NB4 (cell line): ENCODE measurements around the gene TNNT3.

Experiments used
- CTCF ChIP-seq: IDR thresholded peaks from one replicate; pipeline ENCODE4 v1.5.1; 2012; ENCODE audit warnings: low read depth, low read length
- MAX ChIP-seq: IDR thresholded peaks from 2 replicates; pipeline ENCODE4 v1.6.1; 2011; ENCODE audit warnings: low read depth, low read length
- POLR2A ChIP-seq: IDR thresholded peaks from 2 replicates; pipeline ENCODE4 v1.6.1; 2011; ENCODE audit warnings: mild to moderate bottlenecking; ENCODE audit not compliant: insufficient read length; ENCODE audit errors: extremely low read depth

GRCh38 chr11:1880746-1881441 lies 38.6 kb upstream of the TNNT3 start:
- TF ChIP-seq POLR2A: no peak
- no peak for TF ChIP-seq CTCF
- TF ChIP-seq MAX: no peak
